Measurements from ENCODE around the gene VASH2. TPM values are rescaled to one million over a fixed set of nuclear protein-coding genes. Genes with fewer than 3 reads are reported as not detected.

The VASH2 gene
- total and polyA plus RNA-seq, 2 donors (not counting 1 experiment from before 2014, with no cell fraction given) = 0.17 to 0.22 TPM

- Histone ChIP-seq H4K20me1 (ENCODE audit: control insufficient read depth, extremely low read depth, insufficient read depth, low read length) (no peaks in the 10 kb centered on the region), H3K4me3 (replicated peaks in 1 of 4; ENCODE audit: control extremely low read depth in 1 of 4, insufficient read depth in 1 of 4, low read depth in 3 of 4, low read length in 4 of 4) (no peak overlapping the region), H3K27ac (ENCODE audit: insufficient read depth, low read length) (no peak overlapping the region), H3K79me2 (ENCODE audit: control insufficient read depth, insufficient read depth, low read length) (no peaks in the 10 kb centered on the region), H3K9me3 (ENCODE audit: control insufficient read depth, insufficient read depth, low read depth, low read length) (no peaks in the 10 kb centered on the region), H3K36me3 (ENCODE audit: control insufficient read depth, insufficient read depth, low read length) (no peaks in the 10 kb centered on the region), H3K9ac (ENCODE audit: insufficient read depth, low read length) (no peak overlapping the region), H2AFZ (ENCODE audit: low read length) (no peak overlapping the region), H3K4me1 (ENCODE audit: control insufficient read depth, extremely low read depth, insufficient read depth, low read length) (no peaks in the 10 kb centered on the region), H3K4me2 (ENCODE audit: extremely low read depth, insufficient read depth, low read length) (no peak overlapping the region), H3K27me3 (ENCODE audit: control insufficient read depth, insufficient read depth, low read length) (peaks cover 3% of the 10 kb centered on the region)
- TF ChIP-seq EZH2 (IDR thresholded peaks at IDR 0.05; ENCODE audit: low read length, missing control alignments) = no peak
- TF ChIP-seq CTCF (conservative IDR thresholded peaks at IDR 0.05 in 1 of 2, IDR thresholded peaks at IDR 0.05 in 1 of 2; ENCODE audit: low read depth in 1 of 2, low read length in 2 of 2) = no peak
- DNase-seq (ENCODE audit: low read depth in 2 of 2) = no peak
These were observed 30.7 kb downstream of the VASH2 start for GRCh38 chr1:212981025-212981495.

DNA sequence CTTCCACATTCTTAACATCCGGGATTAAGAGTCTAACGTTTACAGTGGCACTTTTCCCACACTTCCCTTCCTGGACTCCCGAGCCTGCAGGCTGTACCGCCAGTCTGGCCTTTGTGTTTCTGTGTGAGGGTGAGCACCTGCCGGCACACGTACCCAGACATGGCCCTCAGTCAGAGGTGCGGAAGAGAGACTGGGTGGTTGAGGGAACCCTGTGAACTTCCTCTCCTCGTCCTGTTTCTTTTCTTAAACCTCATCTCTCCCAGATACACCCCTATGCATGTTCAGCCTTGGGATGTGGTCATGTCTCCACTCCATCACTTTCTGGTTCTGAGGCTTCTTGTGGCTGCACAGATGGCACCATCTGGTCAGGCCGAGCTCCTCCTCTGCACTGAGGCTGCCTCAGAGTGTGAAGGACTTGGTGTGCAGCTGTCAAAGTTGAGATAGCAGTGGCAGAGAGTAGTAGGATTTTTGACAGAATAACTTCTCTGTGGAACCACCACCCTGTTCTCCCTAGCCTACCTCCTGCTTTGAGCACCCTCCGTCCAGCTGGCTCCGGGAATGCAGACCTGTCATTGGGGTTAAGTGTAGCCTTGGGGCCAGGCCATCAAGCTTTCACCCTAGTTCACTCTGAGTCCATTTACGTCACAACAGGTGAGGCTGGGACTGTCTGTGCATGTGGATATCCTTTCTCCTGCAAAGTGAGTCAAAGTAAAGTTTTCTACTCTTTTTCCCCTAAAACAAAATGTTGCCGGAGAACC lies 31.4 kb downstream of the VASH2 start:
- no peak overlapping the region for H3K27ac ChIP-seq (ENCODE audit: insufficient read depth, low read length)
- TF ChIP-seq EZH2 (IDR thresholded peaks at IDR 0.05; ENCODE audit: low read length, missing control alignments) (no peak), CTCF (conservative IDR thresholded peaks at IDR 0.05 in 1 of 2, IDR thresholded peaks at IDR 0.05 in 1 of 2; ENCODE audit: low read depth in 1 of 2, low read length in 2 of 2) (no peak)
- no peaks in the 10 kb centered on the region for H3K36me3 ChIP-seq (ENCODE audit: control insufficient read depth, insufficient read depth, low read length)
- peaks cover 3% of the 10 kb centered on the region for H3K27me3 ChIP-seq (ENCODE audit: control insufficient read depth, insufficient read depth, low read length)
- no peaks in the 10 kb centered on the region for H3K4me1 ChIP-seq (ENCODE audit: control insufficient read depth, extremely low read depth, insufficient read depth, low read length)
- H3K9ac ChIP-seq (ENCODE audit: insufficient read depth, low read length) = no peak overlapping the region
- H3K4me2 ChIP-seq (ENCODE audit: extremely low read depth, insufficient read depth, low read length) = no peak overlapping the region
- no peak overlapping the region for H3K4me3 ChIP-seq (replicated peaks in 1 of 4; ENCODE audit: control extremely low read depth in 1 of 4, insufficient read depth in 1 of 4, low read depth in 3 of 4, low read length in 4 of 4)
- no peaks in the 10 kb centered on the region for H3K79me2 ChIP-seq (ENCODE audit: control insufficient read depth, insufficient read depth, low read length)
- no peak overlapping the region for H2AFZ ChIP-seq (ENCODE audit: low read length)
- no peaks in the 10 kb centered on the region for H4K20me1 ChIP-seq (ENCODE audit: control insufficient read depth, extremely low read depth, insufficient read depth, low read length)
- H3K9me3 ChIP-seq (ENCODE audit: control insufficient read depth, insufficient read depth, low read depth, low read length) = no peaks in the 10 kb centered on the region
- DNase-seq (ENCODE audit: low read depth in 2 of 2) = no peak

DNA sequence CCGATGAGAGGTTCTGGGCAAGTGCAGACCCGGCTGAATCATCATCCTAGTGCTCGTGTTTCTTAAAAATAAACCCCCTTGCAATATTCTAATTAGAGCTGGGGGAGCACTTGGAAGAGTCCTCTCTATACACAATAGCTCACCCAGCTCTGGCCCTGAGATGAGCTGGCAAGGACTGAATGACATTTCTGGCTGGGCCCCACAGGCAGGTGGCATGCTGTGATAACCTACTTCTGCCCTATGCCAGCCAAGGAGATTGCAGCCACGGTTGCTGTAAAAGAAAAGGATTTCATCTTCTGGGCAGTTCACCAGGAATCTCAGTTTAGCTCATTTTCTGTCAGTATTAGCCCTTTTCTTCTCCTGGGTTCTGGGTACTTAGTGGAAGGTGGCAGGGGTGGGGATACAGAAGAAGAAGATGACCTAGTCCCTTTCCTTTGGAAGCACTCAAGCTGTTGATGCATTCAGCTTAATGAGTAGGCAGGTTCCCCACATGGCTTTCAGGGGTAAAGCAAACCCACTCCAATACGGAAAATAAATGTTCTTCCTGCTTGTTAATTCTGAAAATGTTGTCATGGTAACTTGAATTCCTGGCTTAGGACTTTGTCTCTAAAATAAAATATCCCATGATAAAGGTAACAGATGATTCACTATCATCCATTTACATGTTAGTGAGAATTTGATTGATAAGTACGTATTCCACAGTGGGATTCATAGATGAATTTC lies 32.2 kb downstream of the VASH2 start:
- H3K9me3 ChIP-seq (ENCODE audit: control insufficient read depth, insufficient read depth, low read depth, low read length) = no peaks in the 10 kb centered on the region
- no peak overlapping the region for H3K27ac ChIP-seq (ENCODE audit: insufficient read depth, low read length)
- no peak overlapping the region for H2AFZ ChIP-seq (ENCODE audit: low read length)
- H3K79me2 ChIP-seq (ENCODE audit: control insufficient read depth, insufficient read depth, low read length) = no peaks in the 10 kb centered on the region
- no peak overlapping the region for H3K4me2 ChIP-seq (ENCODE audit: extremely low read depth, insufficient read depth, low read length)
- H3K4me1 ChIP-seq (ENCODE audit: control insufficient read depth, extremely low read depth, insufficient read depth, low read length) = no peaks in the 10 kb centered on the region
- TF ChIP-seq CTCF (conservative IDR thresholded peaks at IDR 0.05 in 1 of 2, IDR thresholded peaks at IDR 0.05 in 1 of 2; ENCODE audit: low read depth in 1 of 2, low read length in 2 of 2) (no peak), EZH2 (IDR thresholded peaks at IDR 0.05; ENCODE audit: low read length, missing control alignments) (no peak)
- H3K27me3 ChIP-seq (ENCODE audit: control insufficient read depth, insufficient read depth, low read length) = peaks cover 3% of the 10 kb centered on the region
- no peak overlapping the region for H3K9ac ChIP-seq (ENCODE audit: insufficient read depth, low read length)
- DNase-seq (ENCODE audit: low read depth in 2 of 2) = no peak
- no peaks in the 10 kb centered on the region for H3K36me3 ChIP-seq (ENCODE audit: control insufficient read depth, insufficient read depth, low read length)
- no peaks in the 10 kb centered on the region for H4K20me1 ChIP-seq (ENCODE audit: control insufficient read depth, extremely low read depth, insufficient read depth, low read length)
- no peak overlapping the region for H3K4me3 ChIP-seq (replicated peaks in 1 of 4; ENCODE audit: control extremely low read depth in 1 of 4, insufficient read depth in 1 of 4, low read depth in 3 of 4, low read length in 4 of 4)

All from fibroblast of lung (primary cell).